Measurements from ENCODE around the gene EP400.
A peak's percentile ranks its signal among the peaks of the same experiment; 100 is the strongest.

Gene EP400, protein sequence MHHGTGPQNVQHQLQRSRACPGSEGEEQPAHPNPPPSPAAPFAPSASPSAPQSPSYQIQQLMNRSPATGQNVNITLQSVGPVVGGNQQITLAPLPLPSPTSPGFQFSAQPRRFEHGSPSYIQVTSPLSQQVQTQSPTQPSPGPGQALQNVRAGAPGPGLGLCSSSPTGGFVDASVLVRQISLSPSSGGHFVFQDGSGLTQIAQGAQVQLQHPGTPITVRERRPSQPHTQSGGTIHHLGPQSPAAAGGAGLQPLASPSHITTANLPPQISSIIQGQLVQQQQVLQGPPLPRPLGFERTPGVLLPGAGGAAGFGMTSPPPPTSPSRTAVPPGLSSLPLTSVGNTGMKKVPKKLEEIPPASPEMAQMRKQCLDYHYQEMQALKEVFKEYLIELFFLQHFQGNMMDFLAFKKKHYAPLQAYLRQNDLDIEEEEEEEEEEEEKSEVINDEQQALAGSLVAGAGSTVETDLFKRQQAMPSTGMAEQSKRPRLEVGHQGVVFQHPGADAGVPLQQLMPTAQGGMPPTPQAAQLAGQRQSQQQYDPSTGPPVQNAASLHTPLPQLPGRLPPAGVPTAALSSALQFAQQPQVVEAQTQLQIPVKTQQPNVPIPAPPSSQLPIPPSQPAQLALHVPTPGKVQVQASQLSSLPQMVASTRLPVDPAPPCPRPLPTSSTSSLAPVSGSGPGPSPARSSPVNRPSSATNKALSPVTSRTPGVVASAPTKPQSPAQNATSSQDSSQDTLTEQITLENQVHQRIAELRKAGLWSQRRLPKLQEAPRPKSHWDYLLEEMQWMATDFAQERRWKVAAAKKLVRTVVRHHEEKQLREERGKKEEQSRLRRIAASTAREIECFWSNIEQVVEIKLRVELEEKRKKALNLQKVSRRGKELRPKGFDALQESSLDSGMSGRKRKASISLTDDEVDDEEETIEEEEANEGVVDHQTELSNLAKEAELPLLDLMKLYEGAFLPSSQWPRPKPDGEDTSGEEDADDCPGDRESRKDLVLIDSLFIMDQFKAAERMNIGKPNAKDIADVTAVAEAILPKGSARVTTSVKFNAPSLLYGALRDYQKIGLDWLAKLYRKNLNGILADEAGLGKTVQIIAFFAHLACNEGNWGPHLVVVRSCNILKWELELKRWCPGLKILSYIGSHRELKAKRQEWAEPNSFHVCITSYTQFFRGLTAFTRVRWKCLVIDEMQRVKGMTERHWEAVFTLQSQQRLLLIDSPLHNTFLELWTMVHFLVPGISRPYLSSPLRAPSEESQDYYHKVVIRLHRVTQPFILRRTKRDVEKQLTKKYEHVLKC (N-terminal part only)

DNA sequence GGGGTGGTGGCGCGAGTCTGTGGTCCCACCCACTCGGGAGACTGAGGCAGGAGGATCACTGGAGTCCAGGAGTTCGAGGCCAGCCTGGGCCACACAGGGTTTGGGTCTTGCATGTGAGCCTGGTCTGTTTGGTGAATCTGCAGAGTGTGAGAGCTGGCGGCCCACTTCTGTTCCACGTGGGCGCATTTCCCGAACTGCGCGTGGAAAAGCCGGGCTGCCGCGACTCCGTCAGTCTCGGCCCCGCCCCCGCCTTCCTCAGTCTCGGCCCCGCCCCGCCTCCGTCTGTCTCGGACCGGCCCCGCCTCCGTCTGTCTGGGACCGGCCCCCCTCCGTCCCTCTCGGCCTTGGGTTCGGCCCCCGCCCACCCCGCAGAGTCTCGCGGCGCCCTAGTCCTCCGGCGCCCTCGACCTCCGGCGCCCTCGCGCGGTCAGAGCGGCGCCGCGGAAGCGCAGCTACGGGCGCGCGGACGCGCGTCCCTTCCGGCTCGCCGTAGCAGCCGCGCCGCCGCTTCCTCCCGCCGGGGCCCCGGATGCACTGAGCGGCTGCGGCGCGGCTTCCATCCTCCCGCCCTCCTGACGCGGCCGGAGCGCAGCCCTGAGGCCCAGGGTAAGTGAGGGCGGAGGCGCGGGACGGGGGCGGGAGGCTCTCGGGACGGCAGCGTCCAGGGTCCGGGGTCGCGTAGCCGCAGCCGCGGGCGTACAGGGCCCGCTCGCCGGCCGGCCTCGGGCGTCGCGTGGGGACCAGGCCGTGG is at the start of gene EP400:
EP400 (plus strand) TSS at position 512 of the 751 bp plus-strand sequence. CDS start 10,678 bp downstream, outside the sequence.
- peak within 1 kb of the TSS; percentile 97 for H3K4me3 ChIP-seq (ENCODE audit: low read depth, low read length)
- peak; percentile 97 for DNase-seq (ENCODE audit: low read depth)
- TF ChIP-seq, protein P1, sequence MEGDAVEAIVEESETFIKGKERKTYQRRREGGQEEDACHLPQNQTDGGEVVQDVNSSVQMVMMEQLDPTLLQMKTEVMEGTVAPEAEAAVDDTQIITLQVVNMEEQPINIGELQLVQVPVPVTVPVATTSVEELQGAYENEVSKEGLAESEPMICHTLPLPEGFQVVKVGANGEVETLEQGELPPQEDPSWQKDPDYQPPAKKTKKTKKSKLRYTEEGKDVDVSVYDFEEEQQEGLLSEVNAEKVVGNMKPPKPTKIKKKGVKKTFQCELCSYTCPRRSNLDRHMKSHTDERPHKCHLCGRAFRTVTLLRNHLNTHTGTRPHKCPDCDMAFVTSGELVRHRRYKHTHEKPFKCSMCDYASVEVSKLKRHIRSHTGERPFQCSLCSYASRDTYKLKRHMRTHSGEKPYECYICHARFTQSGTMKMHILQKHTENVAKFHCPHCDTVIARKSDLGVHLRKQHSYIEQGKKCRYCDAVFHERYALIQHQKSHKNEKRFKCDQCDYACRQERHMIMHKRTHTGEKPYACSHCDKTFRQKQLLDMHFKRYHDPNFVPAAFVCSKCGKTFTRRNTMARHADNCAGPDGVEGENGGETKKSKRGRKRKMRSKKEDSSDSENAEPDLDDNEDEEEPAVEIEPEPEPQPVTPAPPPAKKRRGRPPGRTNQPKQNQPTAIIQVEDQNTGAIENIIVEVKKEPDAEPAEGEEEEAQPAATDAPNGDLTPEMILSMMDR (IDR thresholded peaks at IDR 0.05; ENCODE audit: insufficient read depth, low read depth, low read length, missing control alignments): peak; percentile 67

- TF ChIP-seq, protein P1 (IDR thresholded peaks at IDR 0.05; ENCODE audit: insufficient read depth, low read depth, low read length, missing control alignments): no peak
- no peak overlapping the region for H3K4me3 ChIP-seq (ENCODE audit: low read depth, low read length)
- no peak for DNase-seq (ENCODE audit: low read depth)
These were observed 49.3 kb upstream of the EP400 start for GRCh38 chr12:131900397-131900796.

DNA sequence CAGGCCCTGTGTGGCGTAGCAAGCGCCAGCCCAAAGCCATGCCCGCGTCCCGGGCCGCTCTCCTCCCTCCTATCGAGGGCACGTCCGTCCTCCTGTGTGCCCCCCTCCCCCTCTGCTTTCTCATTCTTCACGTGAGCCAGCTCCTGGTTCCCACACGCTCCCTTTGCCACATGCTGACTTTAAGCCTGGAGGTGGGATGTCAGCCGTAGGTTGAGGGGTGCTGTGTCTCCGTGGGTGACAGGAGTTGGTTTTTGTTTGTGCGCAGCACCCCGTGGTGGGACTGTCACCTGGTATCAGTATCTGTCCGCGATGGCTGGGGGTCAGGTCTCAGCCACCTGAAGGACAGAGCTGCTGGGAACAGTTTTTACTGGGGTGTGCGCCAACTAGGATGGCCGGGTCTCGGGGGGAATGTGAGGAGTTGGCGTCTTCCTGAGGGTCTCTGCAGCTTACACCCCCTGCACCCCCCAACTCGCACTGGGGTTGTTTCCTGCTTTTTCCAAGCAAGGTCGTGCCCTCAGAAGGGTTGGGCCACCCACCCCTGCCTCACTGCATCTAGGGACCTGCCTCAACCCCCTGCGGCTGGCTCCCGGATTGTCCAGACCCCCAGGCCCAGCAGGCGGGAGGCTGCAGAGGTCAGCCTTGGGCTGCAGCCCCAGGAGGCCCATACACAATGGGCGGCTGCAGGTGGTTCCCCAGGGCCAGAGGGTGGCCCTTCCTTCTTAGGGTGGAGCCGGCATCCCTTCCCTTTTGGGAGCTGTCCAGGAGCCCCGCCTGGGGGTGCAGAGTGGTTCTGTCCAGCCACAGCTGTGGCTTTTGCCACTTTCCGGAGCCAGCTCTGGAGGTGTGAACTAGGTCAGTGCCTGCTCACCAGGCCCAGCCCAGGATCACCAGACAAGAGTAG is 48.1 kb upstream of the EP400 start:
- DNase-seq (ENCODE audit: low read depth): no peak
- TF ChIP-seq, protein P1 (IDR thresholded peaks at IDR 0.05; ENCODE audit: insufficient read depth, low read depth, low read length, missing control alignments): no peak
- H3K4me3 ChIP-seq (ENCODE audit: low read depth, low read length): no peak overlapping the region

DNA sequence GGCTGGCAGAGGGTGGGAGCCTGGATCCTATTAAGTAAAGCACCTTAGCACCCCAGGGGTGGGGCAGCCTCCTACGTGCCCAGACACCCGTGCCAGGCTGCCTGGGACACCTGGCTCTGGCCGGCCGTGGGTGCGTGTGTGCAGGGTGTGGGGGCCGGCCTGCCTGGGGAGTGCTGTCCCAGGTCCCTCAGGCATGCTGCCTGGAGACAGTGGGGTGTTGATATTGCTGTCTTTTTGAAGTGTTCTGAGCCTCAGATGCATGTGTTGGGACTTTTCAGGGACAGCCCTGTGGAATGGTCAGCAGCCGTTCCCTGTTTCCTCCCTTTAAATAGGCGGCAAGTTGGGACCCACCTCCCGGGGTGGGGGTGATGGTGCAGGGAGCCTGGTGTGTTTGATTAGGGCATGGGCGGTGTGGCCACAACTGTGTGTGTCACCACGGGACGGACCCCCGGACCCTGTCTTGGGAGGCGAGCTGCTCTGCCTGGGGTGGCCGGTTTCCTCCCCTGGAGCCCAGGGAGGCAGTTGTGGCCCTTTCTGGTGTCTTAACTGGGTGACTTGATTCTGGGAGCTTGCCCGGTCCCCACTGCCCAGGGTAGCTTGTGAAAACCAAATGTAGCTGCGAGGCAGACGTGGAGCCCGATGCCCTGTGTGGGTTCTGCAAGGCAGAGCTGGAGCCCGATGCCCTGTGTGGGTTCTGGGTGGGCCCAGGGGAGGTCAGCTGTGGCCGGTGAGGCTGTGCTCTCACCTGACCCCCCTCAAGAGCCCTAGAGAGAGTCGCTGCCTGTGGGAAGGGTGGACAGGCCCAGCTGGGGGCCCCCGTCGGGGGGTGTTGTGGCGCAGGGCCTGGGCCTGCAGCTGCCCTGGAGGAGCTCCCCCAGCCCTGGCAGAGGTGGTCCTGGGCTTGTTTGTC is 47.2 kb upstream of the EP400 start:
- no peak for DNase-seq (ENCODE audit: low read depth)
- TF ChIP-seq, protein P1 (IDR thresholded peaks at IDR 0.05; ENCODE audit: insufficient read depth, low read depth, low read length, missing control alignments): no peak
- no peak overlapping the region for H3K4me3 ChIP-seq (ENCODE audit: low read depth, low read length)
